Measurements from ENCODE around the gene EPHA4.

- TF ChIP-seq CTCF (IDR thresholded peaks at IDR 0.05) (no peak), POLR2A (IDR thresholded peaks at IDR 0.05) (no peak)
These were observed 38.8 kb downstream of the EPHA4 start for GRCh38 chr2:221533299-221533698.

Data from thyroid gland (tissue), 4 donors.